SK-N-SH (cell line): ENCODE measurements around the gene SYCE1. TPM values are rescaled to one million over a fixed set of nuclear protein-coding genes. Genes with fewer than 3 reads are reported as not detected.

ENCODE experiments used
- CTCF ChIA-PET: fragments of 300-600, 350-600 bp; formaldehyde crosslinking; extraction: SDS; loops from one replicate; lab custom pipeline; 2021; lab: Yijun Ruan, JAX
- POLR2A ChIA-PET: fragments of 350-600 bp; sonication (Branson Sonifier 250); formaldehyde crosslinking; extraction: SDS; loops from one replicate; lab custom pipeline; 2020; ENCODE audit warnings: antibody characterized with exemption, inconsistent platforms; lab: Yijun Ruan, JAX
- DNase-seq: peaks from one replicate; pipeline ENCODE4 v3.0.0; 2012
- H2AFZ ChIP-seq: fragments of 200-600 bp; sonication (generic); 2 replicates; pipeline ENCODE4 v1.8.1; 2016; ENCODE audit warnings: antibody characterized with exemption, mild to moderate bottlenecking, low read depth
- H3F3A ChIP-seq: fragments of 200-600 bp; sonication (generic); replicated peaks from 2 replicates; pipeline ENCODE3; 2016; ENCODE audit warnings: antibody characterized with exemption, mild to moderate bottlenecking; ENCODE audit not compliant: insufficient read depth
- H3K27ac ChIP-seq, 2 experiments: fragments of 200-500 bp in 1 of 2; fragments of 200-600 bp in 1 of 2; sonication (Bioruptor generic) in 1 of 2; sonication (generic), shearing (Covaris generic) in 1 of 2; 2 replicates each; pipeline versions ENCODE4 v1.5.1 to v1.6.1; 2014 to 2016; ENCODE audit warnings: low read depth in 2 of 2, inconsistent platforms in 1 of 2, low read length in 1 of 2, mild to moderate bottlenecking in 1 of 2, mixed read lengths in 1 of 2
- H3K27me3 ChIP-seq: fragments of 200-600 bp; sonication (generic), shearing (Covaris generic); 2 replicates; pipeline ENCODE4 v1.6.1; 2016; ENCODE audit warnings: mixed run types; ENCODE audit not compliant: insufficient read depth
- H3K36me3 ChIP-seq, 2 experiments: fragments of 200-500 bp in 1 of 2; fragments of 200-600 bp in 1 of 2; sonication (Bioruptor generic) in 1 of 2; sonication (generic) in 1 of 2; replicated peaks in 1 of 2; 2 replicates each; pipeline versions ENCODE3 to v1.5.1; 2014 to 2016; ENCODE audit warnings: low read length in 1 of 2, mild to moderate bottlenecking in 1 of 2; ENCODE audit not compliant: insufficient read depth in 2 of 2, control insufficient read depth in 1 of 2
- H3K4me1 ChIP-seq, 2 experiments: fragments of 200-500 bp in 1 of 2; fragments of 200-600 bp in 1 of 2; sonication (Bioruptor generic) in 1 of 2; sonication (generic), shearing (Covaris generic) in 1 of 2; 2 replicates each; pipeline versions ENCODE4 v1.5.1 to v1.6.1; 2014 to 2016; ENCODE audit warnings: low read depth in 1 of 2, low read length in 1 of 2, mixed run types in 1 of 2; ENCODE audit not compliant: insufficient read depth in 2 of 2, control insufficient read depth in 1 of 2
- H3K4me2 ChIP-seq: fragments of 200-600 bp; sonication (generic), shearing (Covaris generic); 2 replicates; pipeline ENCODE4 v1.6.1; 2017; ENCODE audit warnings: mixed run types
- H3K4me3 ChIP-seq, 2 experiments: fragments of 200-500 bp in 1 of 2; fragments of 200-600 bp in 1 of 2; sonication (Bioruptor generic) in 1 of 2; sonication (generic), shearing (Covaris generic) in 1 of 2; 2 replicates each; pipeline versions ENCODE4 v1.5.1 to v1.8.1; 2014 to 2016; ENCODE audit warnings: low read depth in 2 of 2, inconsistent platforms in 1 of 2, low read length in 1 of 2, mild to moderate bottlenecking in 1 of 2, mixed read lengths in 1 of 2, moderate library complexity in 1 of 2
- H3K79me2 ChIP-seq: fragments of 200-600 bp; sonication (generic); 2 replicates; pipeline ENCODE4 v1.8.1; 2017; ENCODE audit warnings: mild to moderate bottlenecking; ENCODE audit not compliant: insufficient read depth
- H3K9ac ChIP-seq: fragments of 200-600 bp; sonication (generic); 2 replicates; pipeline ENCODE4 v1.6.1; 2017; ENCODE audit warnings: mixed run types
- H3K9me2 ChIP-seq: fragments of 200-600 bp; sonication (generic); 2 replicates; pipeline ENCODE4 v1.6.1; 2017; ENCODE audit warnings: mixed run types
- H3K9me3 ChIP-seq: fragments of 200-600 bp; sonication (generic); 2 replicates; pipeline ENCODE4 v1.6.1; 2017; ENCODE audit warnings: mixed run types, mild to moderate bottlenecking, moderate library complexity
- H4K20me1 ChIP-seq: fragments of 200-600 bp; sonication (generic); 2 replicates; pipeline ENCODE4 v1.6.1; 2017; ENCODE audit warnings: mild to moderate bottlenecking, mixed run types; ENCODE audit not compliant: insufficient read depth
- ELF1 ChIP-seq: IDR thresholded peaks from 2 replicates; pipeline ENCODE4 v1.4.0; 2012
- EP300 ChIP-seq, 2 experiments: IDR thresholded peaks; 2 replicates each; pipeline versions ENCODE4 v1.4.0 to v1.6.1; 2012; ENCODE audit warnings: borderline replicate concordance in 1 of 2, low read depth in 1 of 2, low read length in 1 of 2
- FOSL2 ChIP-seq: IDR thresholded peaks from 2 replicates; pipeline ENCODE4 v1.4.0; 2012; ENCODE audit warnings: low read depth, mild to moderate bottlenecking, moderate library complexity, borderline replicate concordance
- FOXJ3 ChIP-seq: sonication (generic); formaldehyde crosslinking; IDR thresholded peaks from 2 replicates; pipeline ENCODE4 v1.5.1; 2020; ENCODE audit warnings: mild to moderate bottlenecking, missing genetic modification reagents
- GATA2 ChIP-seq: sonication (generic); formaldehyde crosslinking; IDR thresholded peaks from 2 replicates; pipeline ENCODE4 v1.5.0; 2020; ENCODE audit warnings: mild to moderate bottlenecking, missing genetic modification reagents
- IRF3 ChIP-seq: fragments of 150-350 bp; IDR thresholded peaks from 2 replicates; pipeline ENCODE4 v1.6.1; 2016; ENCODE audit warnings: mild to moderate bottlenecking, low read depth, low read length
- MEF2A ChIP-seq: IDR thresholded peaks from 2 replicates; pipeline ENCODE4 v1.4.0; 2012; ENCODE audit warnings: low read depth, borderline replicate concordance
- NFIC ChIP-seq: IDR thresholded peaks from 2 replicates; pipeline ENCODE4 v1.4.0; 2012; ENCODE audit warnings: borderline replicate concordance
- NRF1 ChIP-seq: IDR thresholded peaks from 2 replicates; pipeline ENCODE4 v1.6.1; 2012; ENCODE audit warnings: low read depth, mild to moderate bottlenecking, low read length
- RCOR1 ChIP-seq: fragments of 150-350 bp; IDR thresholded peaks from 2 replicates; pipeline ENCODE4 v1.6.1; 2017; ENCODE audit warnings: antibody characterized with exemption, low read length
- RXRA ChIP-seq: IDR thresholded peaks from 2 replicates; pipeline ENCODE4 v1.4.0; 2012; ENCODE audit warnings: low read depth, mild to moderate bottlenecking, borderline replicate concordance
- SMC3 ChIP-seq: IDR thresholded peaks from 2 replicates; pipeline ENCODE4 v1.6.1; 2012; ENCODE audit warnings: low read depth, low read length, improper control_type of control experiment
- TCF12 ChIP-seq: IDR thresholded peaks from 2 replicates; pipeline ENCODE4 v1.4.0; 2012
- USF1 ChIP-seq: IDR thresholded peaks from 2 replicates; pipeline ENCODE4 v1.4.0; 2012; ENCODE audit warnings: low read depth, borderline replicate concordance
- ZBTB33 ChIP-seq: IDR thresholded peaks from 2 replicates; pipeline ENCODE4 v1.4.0; 2012; ENCODE audit warnings: low read depth, borderline replicate concordance
- WGBS: methylation state at CpG from one replicate; pipeline ENCODE4 v1.1.6; 2017; ENCODE audit warnings: low lambda C conversion rate; 5-methylcytosine and 5-hydroxymethylcytosine counted together
- polyA plus RNA-seq, 3 experiments: library from polyadenylated mRNA; depleted of rRNA; stranded (reverse); fragments of >200 nt; gene quantifications; 2 replicates each; pipeline ENCODE4 v1.2.3, GENCODE V29; 2012
- TF ChIP-seq, protein P1 (sequence below): fragments of 200-600 bp; sonication (generic); IDR thresholded peaks from 2 replicates; pipeline ENCODE4 v1.6.1; 2017; ENCODE audit warnings: antibody characterized with exemption, mild to moderate bottlenecking, moderate library complexity
- TF ChIP-seq, protein P2 (sequence below): IDR thresholded peaks from 2 replicates; pipeline ENCODE4; 2012
- TF ChIP-seq, protein P3 (sequence below): fragments of 150-350 bp; IDR thresholded peaks from 2 replicates; pipeline ENCODE4 v1.6.1; 2017; ENCODE audit warnings: antibody characterized with exemption, low read length, low read depth, borderline replicate concordance

The SYCE1 gene
- polyA plus RNA-seq, 1 of the 3 experiments (the other 2 are of a cell fraction) = not detected

- no peak overlapping the region for H2AFZ ChIP-seq
- TF ChIP-seq RCOR1 (no peak), ZBTB33 (no peak), GATA2 (no peak), NFIC (no peak), USF1 (no peak), NRF1 (no peak), MEF2A (no peak), FOXJ3 (CRISPR knock-in tag) (no peak), TCF12 (no peak), SMC3 (no peak), IRF3 (no peak), FOSL2 (no peak), ELF1 (no peak), RXRA (no peak), EP300 (IDR thresholded peaks at IDR 0.05; ENCODE audit: borderline replicate concordance in 1 of 2, low read depth in 1 of 2, low read length in 1 of 2) (no peak)
- TF ChIP-seq, protein P1, sequence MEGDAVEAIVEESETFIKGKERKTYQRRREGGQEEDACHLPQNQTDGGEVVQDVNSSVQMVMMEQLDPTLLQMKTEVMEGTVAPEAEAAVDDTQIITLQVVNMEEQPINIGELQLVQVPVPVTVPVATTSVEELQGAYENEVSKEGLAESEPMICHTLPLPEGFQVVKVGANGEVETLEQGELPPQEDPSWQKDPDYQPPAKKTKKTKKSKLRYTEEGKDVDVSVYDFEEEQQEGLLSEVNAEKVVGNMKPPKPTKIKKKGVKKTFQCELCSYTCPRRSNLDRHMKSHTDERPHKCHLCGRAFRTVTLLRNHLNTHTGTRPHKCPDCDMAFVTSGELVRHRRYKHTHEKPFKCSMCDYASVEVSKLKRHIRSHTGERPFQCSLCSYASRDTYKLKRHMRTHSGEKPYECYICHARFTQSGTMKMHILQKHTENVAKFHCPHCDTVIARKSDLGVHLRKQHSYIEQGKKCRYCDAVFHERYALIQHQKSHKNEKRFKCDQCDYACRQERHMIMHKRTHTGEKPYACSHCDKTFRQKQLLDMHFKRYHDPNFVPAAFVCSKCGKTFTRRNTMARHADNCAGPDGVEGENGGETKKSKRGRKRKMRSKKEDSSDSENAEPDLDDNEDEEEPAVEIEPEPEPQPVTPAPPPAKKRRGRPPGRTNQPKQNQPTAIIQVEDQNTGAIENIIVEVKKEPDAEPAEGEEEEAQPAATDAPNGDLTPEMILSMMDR = no peak
- TF ChIP-seq, protein P2, sequence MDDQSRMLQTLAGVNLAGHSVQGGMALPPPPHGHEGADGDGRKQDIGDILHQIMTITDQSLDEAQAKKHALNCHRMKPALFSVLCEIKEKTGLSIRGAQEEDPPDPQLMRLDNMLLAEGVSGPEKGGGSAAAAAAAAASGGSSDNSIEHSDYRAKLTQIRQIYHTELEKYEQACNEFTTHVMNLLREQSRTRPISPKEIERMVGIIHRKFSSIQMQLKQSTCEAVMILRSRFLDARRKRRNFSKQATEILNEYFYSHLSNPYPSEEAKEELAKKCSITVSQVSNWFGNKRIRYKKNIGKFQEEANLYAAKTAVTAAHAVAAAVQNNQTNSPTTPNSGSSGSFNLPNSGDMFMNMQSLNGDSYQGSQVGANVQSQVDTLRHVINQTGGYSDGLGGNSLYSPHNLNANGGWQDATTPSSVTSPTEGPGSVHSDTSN = no peak
- TF ChIP-seq, protein P3, sequence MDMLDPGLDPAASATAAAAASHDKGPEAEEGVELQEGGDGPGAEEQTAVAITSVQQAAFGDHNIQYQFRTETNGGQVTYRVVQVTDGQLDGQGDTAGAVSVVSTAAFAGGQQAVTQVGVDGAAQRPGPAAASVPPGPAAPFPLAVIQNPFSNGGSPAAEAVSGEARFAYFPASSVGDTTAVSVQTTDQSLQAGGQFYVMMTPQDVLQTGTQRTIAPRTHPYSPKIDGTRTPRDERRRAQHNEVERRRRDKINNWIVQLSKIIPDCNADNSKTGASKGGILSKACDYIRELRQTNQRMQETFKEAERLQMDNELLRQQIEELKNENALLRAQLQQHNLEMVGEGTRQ = no peak
- TF ChIP-seq, all 33 proteins: peak for 0
- Histone ChIP-seq H3K4me2 (no peak overlapping the region), H3K9me3 (no peaks in the 10 kb centered on the region), H4K20me1 (no peaks in the 10 kb centered on the region), H3K27me3 (peaks cover 47% of the 10 kb centered on the region), H3K9me2 (no peaks in the 10 kb centered on the region), H3K36me3 (no peaks in the 10 kb centered on the region), H3K9ac (no peak overlapping the region), H3K4me3 (no peak overlapping the region), H3K27ac (no peak overlapping the region), H3K4me1 (no peaks in the 10 kb centered on the region), H3F3A (no peaks in the 10 kb centered on the region), H3K79me2 (no peaks in the 10 kb centered on the region)
- POLR2A ChIA-PET = no interaction called here
- 11% methylated on average over 6 of the region's 6 CpGs for WGBS
- CTCF ChIA-PET = interaction anchor here (1.0 kb wide), 1 partner anchor 22 kb away, joined by 3 read pairs; no protein-coding TSS in a partner anchor
- no peak for DNase-seq
These were observed 27.3 kb upstream of the SYCE1 start for GRCh38 chr10:133592716-133593115.
